ENCODE measurements around the gene GON7.
"Not testable (repeated sequence)": the region's sequence is repeated elsewhere in the genome, so short reads cannot be mapped to it uniquely, and the experiment has no call there.

Gene GON7

GRCh38 chr14:93184391-93185348, 22.2 kb downstream of the GON7 start, which contains the start of the genes LYSET and MOAP1:
TSS of gene LYSET (plus strand) at chr14:93185317. CDS start at chr14:93185406, 89 bp downstream.
TSS of gene MOAP1 (minus strand) at chr14:93184897. CDS start at chr14:93184242, 655 bp downstream.
- peaks cover 58% of the 10 kb centered on the region for H3K79me2 ChIP-seq (ENCODE audit: control insufficient read depth, low read length)
- TF ChIP-seq CTCF (IDR thresholded peaks at IDR 0.05; ENCODE audit: low read depth, low read length, poor library complexity, severe bottlenecking) (peak; percentile 52), EZH2phosphoT487 (IDR thresholded peaks at IDR 0.05; ENCODE audit: borderline replicate concordance, low read length) (no peak)

GRCh38 chr14:93183596-93184317, 23.1 kb downstream of the GON7 start:
- Histone ChIP-seq H3K27me3 (ENCODE audit: control insufficient read depth, low read length) (no peaks in the 10 kb centered on the region), H3K9me3 (ENCODE audit: control insufficient read depth, insufficient read depth, low read length) (no peaks in the 10 kb centered on the region), H3K27ac (ENCODE audit: low read depth, low read length) (peak overlapping the region; percentile 81), H3K79me2 (ENCODE audit: control insufficient read depth, low read length) (peaks cover 57% of the 10 kb centered on the region), H3F3A (ENCODE audit: control insufficient read depth, insufficient read depth) (peaks cover 24% of the 10 kb centered on the region), H3K4me1 (ENCODE audit: control insufficient read depth, low read length) (peaks cover 51% of the 10 kb centered on the region), H3K4me2 (ENCODE audit: low read length) (peak overlapping the region; percentile 94), H3K4me3 (ENCODE audit: low read length) (peak overlapping the region; percentile 100), H3K36me3 (ENCODE audit: control insufficient read depth, low read length) (peaks cover 49% of the 10 kb centered on the region), H3K9me2 (replicated peaks; ENCODE audit: control insufficient read depth, low read length) (no peaks in the 10 kb centered on the region), H4K20me1 (ENCODE audit: control insufficient read depth, insufficient read depth, low read depth, low read length) (peaks cover 11% of the 10 kb centered on the region)
- no peak for TF ChIP-seq CTCF (IDR thresholded peaks at IDR 0.05; ENCODE audit: low read depth, low read length, poor library complexity, severe bottlenecking)
- TF ChIP-seq EZH2phosphoT487 (IDR thresholded peaks at IDR 0.05; ENCODE audit: borderline replicate concordance, low read length), result no peak

More at GRCh38 chr14:93184391-93185348, 22.2 kb downstream of the GON7 start, which contains the start of the genes LYSET and MOAP1:
- H4K20me1 ChIP-seq (ENCODE audit: control insufficient read depth, insufficient read depth, low read depth, low read length), result peaks cover 11% of the 10 kb centered on the region
- peaks cover 23% of the 10 kb centered on the region for H3F3A ChIP-seq (ENCODE audit: control insufficient read depth, insufficient read depth)
- H3K9me3 ChIP-seq (ENCODE audit: control insufficient read depth, insufficient read depth, low read length), result no peaks in the 10 kb centered on the region
- no peaks in the 10 kb centered on the region for H3K9me2 ChIP-seq (replicated peaks; ENCODE audit: control insufficient read depth, low read length)
- no peaks in the 10 kb centered on the region for H3K27me3 ChIP-seq (ENCODE audit: control insufficient read depth, low read length)
- H3K4me1 ChIP-seq (ENCODE audit: control insufficient read depth, low read length), result peaks cover 50% of the 10 kb centered on the region
- peaks cover 55% of the 10 kb centered on the region for H3K36me3 ChIP-seq (ENCODE audit: control insufficient read depth, low read length)
- H3K4me3 ChIP-seq (ENCODE audit: low read length), result peak within 1 kb of the TSS; percentile 100
- peak within 1 kb of the TSS; percentile 96 for H3K4me2 ChIP-seq (ENCODE audit: low read length)
- peak within 1 kb of the TSS; percentile 81 for H3K27ac ChIP-seq (ENCODE audit: low read depth, low read length)

- no peak overlapping the region for H3K27ac ChIP-seq (ENCODE audit: low read depth, low read length)
- TF ChIP-seq CTCF (IDR thresholded peaks at IDR 0.05; ENCODE audit: low read depth, low read length, poor library complexity, severe bottlenecking), result no peak
- no peak for TF ChIP-seq EZH2phosphoT487 (IDR thresholded peaks at IDR 0.05; ENCODE audit: borderline replicate concordance, low read length)
- H3F3A ChIP-seq (ENCODE audit: control insufficient read depth, insufficient read depth), result peaks cover 7% of the 10 kb centered on the region
- no peaks in the 10 kb centered on the region for H3K9me3 ChIP-seq (ENCODE audit: control insufficient read depth, insufficient read depth, low read length)
- no peaks in the 10 kb centered on the region for H3K79me2 ChIP-seq (ENCODE audit: control insufficient read depth, low read length)
- no peaks in the 10 kb centered on the region for H3K36me3 ChIP-seq (ENCODE audit: control insufficient read depth, low read length)
- H4K20me1 ChIP-seq (ENCODE audit: control insufficient read depth, insufficient read depth, low read depth, low read length), result no peaks in the 10 kb centered on the region
- H3K9me2 ChIP-seq (replicated peaks; ENCODE audit: control insufficient read depth, low read length), result no peaks in the 10 kb centered on the region
- peaks cover 14% of the 10 kb centered on the region for H3K4me1 ChIP-seq (ENCODE audit: control insufficient read depth, low read length)
- H3K4me3 ChIP-seq (ENCODE audit: low read length), result no peak overlapping the region
- H3K27me3 ChIP-seq (ENCODE audit: control insufficient read depth, low read length), result 0 out of 2 replicates have a peak, but pooled peaks cover 3% of the 10 kb centered on the region
- no peak overlapping the region for H3K4me2 ChIP-seq (ENCODE audit: low read length)
Observed at GRCh38 chr14:93175492-93175891, 31.4 kb downstream of the GON7 start.

- H3K4me2 ChIP-seq (ENCODE audit: low read length); H4K20me1 ChIP-seq (ENCODE audit: control insufficient read depth, insufficient read depth, low read depth, low read length); H3K27me3 ChIP-seq (ENCODE audit: control insufficient read depth, low read length); H3K4me3 ChIP-seq (ENCODE audit: low read length); H3K27ac ChIP-seq (ENCODE audit: low read depth, low read length); H3K9me3 ChIP-seq (ENCODE audit: control insufficient read depth, insufficient read depth, low read length); H3K79me2 ChIP-seq (ENCODE audit: control insufficient read depth, low read length); H3K9me2 ChIP-seq (replicated peaks; ENCODE audit: control insufficient read depth, low read length); H3F3A ChIP-seq (ENCODE audit: control insufficient read depth, insufficient read depth); H3K4me1 ChIP-seq (ENCODE audit: control insufficient read depth, low read length); H3K36me3 ChIP-seq (ENCODE audit: control insufficient read depth, low read length): not testable (repeated sequence)
Observed at GRCh38 chr14:93174731-93175130, 32.1 kb downstream of the GON7 start.

All from DOHH2 (cell line).